HG03342 (cell line): ENCODE data around the gene ADK.
"Not testable (repeated sequence)": the region's sequence is repeated elsewhere in the genome, so short reads cannot be mapped to it uniquely, and the experiment has no call there.

Experiments used
- ATAC-seq: cut with Tn5 transposase; IDR thresholded peaks from one replicate; pipeline ENCODE4 v1.9.1; 2021; ENCODE audit warnings: mild to moderate bottlenecking, moderate library complexity; ENCODE audit not compliant: unreplicated experiment

Gene ADK

GRCh38 chr10:74178042-74178791 is 27.2 kb downstream of the ADK start:
- ATAC-seq = no peak

GRCh38 chr10:74179111-74179710 is 28.2 kb downstream of the ADK start:
- no peak for ATAC-seq

DNA sequence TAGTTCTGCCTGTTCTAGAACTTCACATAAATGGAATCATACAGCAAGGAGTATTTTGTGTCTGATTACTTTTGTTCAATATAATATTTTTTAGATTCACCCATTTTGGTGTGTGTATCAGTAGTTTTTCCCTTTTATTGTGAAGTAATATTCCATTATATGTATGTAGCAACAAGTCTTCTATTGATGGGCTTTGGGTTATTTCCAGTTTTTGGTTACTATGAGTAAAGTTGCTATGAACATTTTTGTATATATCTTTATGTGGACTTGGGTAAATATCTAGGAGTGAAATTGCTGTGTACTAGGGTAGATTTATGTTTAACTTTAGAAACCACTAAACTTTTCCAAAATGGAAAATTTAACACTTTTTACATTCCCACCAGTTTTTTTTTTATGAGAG is 35.7 kb downstream of the ADK start:
- ATAC-seq = no peak

- ATAC-seq = no peak
Measured at GRCh38 chr10:74187237-74187636, 36.2 kb downstream of the ADK start.

GRCh38 chr10:74188617-74189016 is 37.6 kb downstream of the ADK start:
- ATAC-seq = not testable (repeated sequence)

DNA sequence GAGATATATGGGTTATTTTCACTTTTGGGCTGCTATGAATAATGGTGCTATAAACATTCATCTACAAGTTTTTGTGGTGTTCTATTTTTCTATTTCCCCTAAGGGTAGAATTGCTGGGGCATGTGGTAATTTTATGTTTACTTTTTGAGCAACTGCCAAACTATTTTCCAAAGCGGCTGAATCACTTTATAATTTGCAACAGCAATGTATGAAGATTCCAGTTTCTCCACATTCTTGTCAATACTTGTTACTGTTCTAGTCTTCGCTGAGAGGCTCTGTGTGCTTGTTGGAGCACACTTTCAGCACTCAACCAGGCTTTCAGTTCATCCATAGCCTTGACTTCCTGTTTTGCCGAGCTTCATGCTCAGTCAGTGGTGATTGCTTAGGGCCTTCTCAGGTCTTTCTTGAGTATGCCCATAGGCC is 39.0 kb downstream of the ADK start:
- ATAC-seq = peak; percentile 81

- peak; percentile 31 for ATAC-seq
Measured at GRCh38 chr10:74190494-74190893, 39.5 kb downstream of the ADK start.

GRCh38 chr10:74194545-74194944 is 43.5 kb downstream of the ADK start:
- ATAC-seq = no peak

DNA sequence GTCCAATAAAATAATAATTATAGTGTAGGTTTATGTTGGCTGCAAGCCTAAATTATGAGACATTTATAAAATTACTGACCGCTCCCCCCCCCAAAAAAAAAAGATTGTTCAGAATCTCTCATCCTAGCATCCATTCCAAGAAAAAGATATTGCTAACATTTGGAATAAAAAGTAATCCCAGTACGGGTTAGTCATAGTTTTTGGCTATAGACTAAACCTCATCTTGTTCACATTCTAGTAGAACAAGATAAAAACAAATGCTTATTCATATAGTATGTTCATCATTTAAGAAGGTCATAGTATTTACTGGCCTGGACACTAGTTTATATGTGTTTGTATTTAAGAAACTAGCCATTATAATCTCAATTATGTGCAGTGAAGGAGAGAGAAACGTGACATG is 44.0 kb downstream of the ADK start:
- no peak for ATAC-seq

DNA sequence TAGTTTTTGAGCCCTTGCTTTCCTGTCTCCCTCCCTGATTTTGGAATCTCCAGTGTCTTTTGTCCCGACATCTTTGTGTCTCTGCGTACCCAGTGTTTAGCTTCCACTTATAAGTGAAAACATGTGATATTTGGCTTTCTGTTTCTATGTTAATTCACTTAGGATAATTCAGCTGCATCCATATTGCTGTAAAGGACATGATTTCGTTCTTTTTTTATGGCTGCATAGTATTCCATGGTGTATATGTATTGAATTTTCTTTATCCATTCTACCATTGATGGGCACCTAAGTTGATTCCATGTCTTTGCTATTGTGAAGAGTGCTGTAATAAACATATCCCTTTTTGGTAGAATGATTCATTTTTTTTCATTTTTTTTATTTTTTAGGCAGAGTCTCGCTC is 48.3 kb downstream of the ADK start:
- ATAC-seq = no peak

- no peak for ATAC-seq
Measured at GRCh38 chr10:74202356-74202755, 51.3 kb downstream of the ADK start.

DNA sequence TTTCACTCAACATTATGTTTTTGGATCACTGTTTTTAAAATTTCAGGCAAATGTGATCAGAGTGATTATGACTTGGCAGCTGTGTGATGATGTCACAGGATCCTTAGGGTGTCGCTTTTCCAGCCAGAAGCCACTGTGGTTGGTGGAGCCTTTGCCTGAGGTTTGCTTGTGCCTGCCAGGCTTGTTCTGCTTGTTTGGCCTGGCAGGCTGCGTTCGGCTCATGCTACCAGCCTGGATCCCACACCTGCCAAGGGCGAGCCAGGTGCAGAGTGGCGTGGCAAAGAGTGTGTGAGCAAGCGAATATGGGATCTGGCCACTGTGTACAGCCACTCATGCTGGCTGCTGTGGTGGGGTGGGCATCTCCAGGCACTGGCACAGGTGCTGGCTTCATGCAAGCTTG is 55.7 kb downstream of the ADK start:
- no peak for ATAC-seq

- ATAC-seq = no peak
Measured at GRCh38 chr10:74207691-74208480, 56.9 kb downstream of the ADK start.

DNA sequence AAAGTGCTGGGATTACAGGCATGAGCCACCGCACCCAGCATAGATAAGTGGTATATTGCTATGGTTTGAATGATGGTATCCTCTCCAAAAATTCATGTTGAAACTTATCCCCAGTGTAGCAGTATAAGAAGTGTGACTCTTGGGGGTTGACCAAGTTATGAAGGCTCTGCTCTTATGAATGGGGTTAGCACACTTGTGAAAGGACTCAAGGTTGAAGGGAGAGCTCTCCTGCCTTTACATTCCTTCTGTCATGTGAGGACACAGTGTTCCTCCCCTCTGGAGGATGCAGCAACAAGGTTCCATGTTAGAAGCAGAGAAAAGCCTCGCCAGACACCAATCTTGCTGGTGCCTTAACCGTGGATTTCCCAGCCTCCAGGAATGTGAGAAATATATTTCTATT is 58.0 kb downstream of the ADK start:
- no peak for ATAC-seq

- no peak for ATAC-seq
Measured at GRCh38 chr10:74213019-74213418, 62.0 kb downstream of the ADK start.

DNA sequence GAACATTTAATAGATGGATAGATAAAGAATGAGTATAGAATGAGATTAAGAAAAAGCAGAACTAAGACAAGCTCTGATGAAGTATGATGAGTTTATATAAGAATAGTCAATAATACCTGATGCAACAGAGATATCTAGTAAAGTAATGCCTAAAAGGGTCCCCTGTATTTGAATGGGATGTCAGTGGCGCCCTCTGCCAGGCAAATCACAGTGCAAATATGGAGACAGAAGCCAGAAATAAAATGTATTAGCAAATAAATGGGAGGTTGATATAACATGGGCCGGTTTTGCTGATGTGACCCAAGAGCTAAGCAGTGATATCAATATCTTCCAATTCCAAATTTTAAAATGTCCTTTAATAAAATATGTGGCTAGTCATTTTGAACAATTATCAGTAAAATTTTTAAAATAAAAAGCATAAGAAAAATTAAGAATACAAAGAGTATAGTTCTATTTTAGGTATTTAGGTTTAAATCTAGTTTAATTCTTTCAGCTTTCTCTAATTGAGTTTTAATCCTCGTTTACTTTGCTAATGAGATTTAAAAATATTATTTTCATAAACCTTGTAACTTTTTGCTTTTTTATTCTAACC is 62.6 kb downstream of the ADK start:
- ATAC-seq = no peak

DNA sequence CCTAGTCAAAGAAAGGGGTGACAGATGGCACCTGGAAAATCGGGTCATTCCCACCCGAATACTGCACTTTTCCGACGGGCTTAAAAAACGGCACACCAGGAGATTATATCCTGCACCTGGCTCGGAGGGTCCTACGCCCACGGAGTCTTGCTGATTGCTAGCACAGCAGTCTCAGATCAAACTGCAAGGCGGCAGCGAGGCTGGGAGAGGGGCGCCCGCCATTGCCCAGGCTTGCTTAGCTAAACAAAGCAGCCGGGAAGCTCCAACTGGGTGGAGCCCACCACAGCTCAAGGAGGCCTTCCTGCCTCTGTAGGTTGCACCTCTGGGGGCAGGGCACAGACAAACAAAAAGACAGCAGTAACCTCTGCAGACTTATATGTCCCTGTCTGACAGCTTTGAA is 66.1 kb downstream of the ADK start:
- not testable (repeated sequence) for ATAC-seq

GRCh38 chr10:74222467-74222866 is 71.4 kb downstream of the ADK start:
- ATAC-seq = not testable (repeated sequence)

GRCh38 chr10:74223755-74224529 is 72.9 kb downstream of the ADK start:
- no peak for ATAC-seq

- no peak for ATAC-seq
Measured at GRCh38 chr10:74227697-74228424, 76.8 kb downstream of the ADK start.
